Endothelial cell of umbilical vein (primary cell): ENCODE measurements around the gene SORCS3. TPM values are rescaled to one million over a fixed set of nuclear protein-coding genes. Genes with fewer than 3 reads are reported as not detected.

Experiments
- BruUV-seq: library from RNA; stranded (reverse); fragments of 400-500 nt; replicated peaks from 2 replicates; lab custom pipeline; 2021; lab: Mats Ljungman, UMichigan
- CTCF ChIA-PET: fragments of 300-600, 350-600 bp; sonication (Branson Sonifier 250); formaldehyde crosslinking; loops from one replicate; lab custom pipeline; 2021; ENCODE audit warnings: antibody characterized with exemption, inconsistent platforms; lab: Charles Lee
- POLR2A ChIA-PET: fragments of 300-600, 350-600 bp; sonication (Branson Sonifier 250); formaldehyde crosslinking; loops from one replicate; lab custom pipeline; 2021; ENCODE audit warnings: antibody characterized with exemption, inconsistent platforms; lab: Charles Lee
- DNase-seq: peaks from one replicate; pipeline ENCODE4 v3.0.0-alpha.2; 2011; ENCODE audit warnings: low read depth, low spot score
- FAIRE-seq: peaks from 2 replicates; lab custom pipeline; 2011; peaks lifted over from hg19 to GRCh38; lab: Jason Lieb, UNC
- H2AFZ ChIP-seq: 2 replicates; pipeline ENCODE4 v1.6.0; 2012; ENCODE audit warnings: low read depth, low read length, control low read depth, inconsistent platforms
- H3K27ac ChIP-seq: 2 replicates; pipeline ENCODE4 v1.5.1; 2011; ENCODE audit warnings: low read depth, mild to moderate bottlenecking, control low read depth, low read length, moderate library complexity; ENCODE audit not compliant: insufficient read depth
- H3K27me3 ChIP-seq, 2 experiments: 2 replicates each; pipeline versions ENCODE4 v1.6.0 to v1.6.1; 2011; ENCODE audit warnings: low read length in 2 of 2, mixed read lengths in 1 of 2; ENCODE audit not compliant: control insufficient read depth in 2 of 2, insufficient read depth in 2 of 2
- H3K36me3 ChIP-seq, 2 experiments: 2 replicates in 1 of 2; 3 replicates in 1 of 2; pipeline ENCODE4 v1.5.1; 2011; ENCODE audit warnings: low read length in 2 of 2, mild to moderate bottlenecking in 1 of 2, moderate library complexity in 1 of 2; ENCODE audit not compliant: control insufficient read depth in 2 of 2, insufficient read depth in 2 of 2; ENCODE audit errors: extremely low read depth in 1 of 2
- H3K4me1 ChIP-seq: 3 replicates; pipeline ENCODE4 v1.5.1; 2011; ENCODE audit warnings: mild to moderate bottlenecking, low read length; ENCODE audit not compliant: control insufficient read depth, insufficient read depth; ENCODE audit errors: extremely low read depth
- H3K4me2 ChIP-seq: 2 replicates; pipeline ENCODE4 v1.6.1; 2011; ENCODE audit warnings: low read length, control low read depth, mixed read lengths; ENCODE audit not compliant: insufficient read depth
- H3K4me3 ChIP-seq, 3 experiments: fragments of 200-600 bp in 1 of 3; sonication (generic), shearing (Covaris generic) in 1 of 3; replicated peaks in 1 of 3; 2 replicates each; pipeline ENCODE4 v1.5.1; 2011 to 2016; ENCODE audit warnings: control low read depth in 3 of 3, low read length in 3 of 3, mild to moderate bottlenecking in 2 of 3, inconsistent platforms in 1 of 3, low read depth in 1 of 3, moderate library complexity in 1 of 3; ENCODE audit not compliant: insufficient read depth in 1 of 3
- H3K79me2 ChIP-seq: 2 replicates; pipeline ENCODE4 v1.6.0; 2012; ENCODE audit warnings: low read length, inconsistent platforms; ENCODE audit not compliant: control insufficient read depth, insufficient read depth
- H3K9ac ChIP-seq: replicated peaks from 2 replicates; pipeline ENCODE3; 2011; ENCODE audit warnings: low read length, control low read depth; ENCODE audit not compliant: insufficient read depth; ENCODE audit errors: extremely low read depth
- H3K9me1 ChIP-seq: replicated peaks from 3 replicates; pipeline ENCODE4 v1.6.0; 2011; ENCODE audit warnings: mild to moderate bottlenecking, low read length; ENCODE audit not compliant: control insufficient read depth, insufficient read depth; ENCODE audit errors: extremely low read depth
- H3K9me3 ChIP-seq: replicated peaks from 2 replicates; pipeline ENCODE4 v1.5.1; 2012; ENCODE audit warnings: low read length, inconsistent platforms; ENCODE audit not compliant: control insufficient read depth, insufficient read depth
- H4K20me1 ChIP-seq: replicated peaks from 2 replicates; pipeline ENCODE3; 2011; ENCODE audit warnings: mild to moderate bottlenecking, low read length; ENCODE audit not compliant: control insufficient read depth, insufficient read depth; ENCODE audit errors: extremely low read depth
- EZH2 ChIP-seq: IDR thresholded peaks from 2 replicates; pipeline ENCODE4 v1.6.1; 2012; ENCODE audit warnings: borderline replicate concordance, low read depth, mild to moderate bottlenecking, moderate library complexity, low read length, inconsistent platforms; ENCODE audit not compliant: severe bottlenecking
- FOS ChIP-seq: IDR thresholded peaks from 2 replicates; pipeline ENCODE4 v1.6.1; 2011; ENCODE audit warnings: mild to moderate bottlenecking, low read length, moderate library complexity, borderline replicate concordance; ENCODE audit not compliant: insufficient read depth
- GATA2 ChIP-seq: IDR thresholded peaks from 2 replicates; pipeline ENCODE4 v1.7.0; 2011; ENCODE audit warnings: low read depth, mild to moderate bottlenecking, moderate library complexity, mixed read lengths, low read length; ENCODE audit not compliant: insufficient read length, insufficient read depth
- JUN ChIP-seq: IDR thresholded peaks from 2 replicates; pipeline ENCODE4 v1.6.1; 2011; ENCODE audit warnings: borderline replicate concordance, low read depth; ENCODE audit not compliant: insufficient read length, insufficient read depth
- MYC ChIP-seq: IDR thresholded peaks from one replicate; pipeline ENCODE4 v1.6.1; 2011; ENCODE audit warnings: mild to moderate bottlenecking, low read depth, low read length
- POLR2A ChIP-seq: IDR thresholded peaks from 2 replicates; pipeline ENCODE4 v1.6.1; 2012; ENCODE audit warnings: low read depth, mild to moderate bottlenecking, control low read depth, low read length
- POLR2AphosphoS5 ChIP-seq: IDR thresholded peaks from 2 replicates; pipeline ENCODE4 v1.6.1; 2012; ENCODE audit warnings: low read depth, mild to moderate bottlenecking, control low read depth, low read length, moderate library complexity; ENCODE audit not compliant: insufficient read depth
- dilution Hi-C: fragments of 300-500 bp; cut with MboI; formaldehyde crosslinking; loops from one replicate; pipeline ENCODE4 v1.15.0; 2019; ENCODE audit warnings: low sequenced_read_pairs; ENCODE audit not compliant: extremely low pct_ligation_motif_present
- intact Hi-C: fragments of 100-400 bp; cut with micrococcal nuclease; formaldehyde crosslinking; loops from one replicate; pipeline ENCODE4 v1.10.0; 2022
- polyA plus RNA-seq, 4 experiments: library from polyadenylated mRNA; depleted of rRNA in 3 of 4; stranded (reverse) in 3 of 4; unstranded in 1 of 4; fragments of >200 nt; gene quantifications; 2 replicates each; pipeline versions ENCODE4 v1.2.1 to v1.2.3, GENCODE V29; 2011 to 2012; ENCODE audit warnings: missing spikeins in 1 of 4
- total RNA-seq: library from RNA; stranded (reverse); gene quantifications from 2 replicates; pipeline ENCODE4 v1.2.3, GENCODE V29; 2021
- TF ChIP-seq, protein P1 (sequence below): IDR thresholded peaks from 2 replicates; pipeline ENCODE4 v1.6.1; 2011; ENCODE audit not compliant: insufficient read depth, insufficient read length
- TF ChIP-seq, protein P2 (sequence below), 2 donors: IDR thresholded peaks; 1 replicate in 1 of 2; 2 replicates in 1 of 2; pipeline ENCODE4 v1.5.1; 2011; ENCODE audit warnings: low read length in 2 of 2, mild to moderate bottlenecking in 2 of 2, moderate library complexity in 2 of 2, control low read depth in 1 of 2, inconsistent platforms in 1 of 2, low read depth in 1 of 2; ENCODE audit not compliant: insufficient read depth in 1 of 2; ENCODE audit errors: extremely low read depth in 1 of 2

Gene SORCS3
- total and polyA plus RNA-seq, 2 donors (not counting 3 experiments of a cell fraction or from before 2014, with no cell fraction given): not detected

DNA sequence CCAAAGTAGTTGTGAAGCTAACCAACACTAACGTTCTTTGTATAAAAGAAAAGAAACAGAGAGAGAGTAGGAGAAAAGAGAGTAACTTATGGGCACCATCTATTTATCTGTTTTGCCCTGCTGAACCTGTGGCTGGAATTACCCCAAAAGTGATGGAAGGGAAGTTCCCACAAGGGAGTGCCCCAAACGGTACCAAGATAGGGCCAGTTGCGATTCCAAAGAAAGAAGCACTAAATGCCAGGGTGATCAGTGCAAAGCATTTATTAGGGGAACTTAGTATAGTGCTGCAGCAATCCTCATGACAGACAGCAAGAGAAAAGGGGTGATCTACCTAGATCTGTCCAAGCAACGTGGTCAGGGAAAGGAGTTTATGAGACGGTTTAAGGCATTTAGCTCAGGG, 190.2 kb downstream of the SORCS3 start:
- H2AFZ ChIP-seq: no peak overlapping the region
- no peaks in the 10 kb centered on the region for H3K9me3 ChIP-seq
- H3K27me3 ChIP-seq: no peaks in the 10 kb centered on the region
- TF ChIP-seq MYC (no peak), EZH2 (no peak), POLR2AphosphoS5 (no peak), JUN (no peak)
- H3K4me1 ChIP-seq: no peaks in the 10 kb centered on the region
- no peaks in the 10 kb centered on the region for H3K79me2 ChIP-seq
- H4K20me1 ChIP-seq: no peaks in the 10 kb centered on the region
- H3K4me2 ChIP-seq: no peak overlapping the region
- ChIA-PET POLR2A (no interaction called here), CTCF (no interaction called here)
- no peak overlapping the region for H3K9ac ChIP-seq
- no peak for DNase-seq
- FAIRE-seq: no peak
- no peak overlapping the region for H3K27ac ChIP-seq
- H3K9me1 ChIP-seq: no peaks in the 10 kb centered on the region
- no peak overlapping the region for H3K4me3 ChIP-seq
- intact Hi-C loops (no loop called here), dilution Hi-C loops (no loop called here)
- H3K36me3 ChIP-seq: no peaks in the 10 kb centered on the region
- no TSS peak for BruUV-seq

DNA sequence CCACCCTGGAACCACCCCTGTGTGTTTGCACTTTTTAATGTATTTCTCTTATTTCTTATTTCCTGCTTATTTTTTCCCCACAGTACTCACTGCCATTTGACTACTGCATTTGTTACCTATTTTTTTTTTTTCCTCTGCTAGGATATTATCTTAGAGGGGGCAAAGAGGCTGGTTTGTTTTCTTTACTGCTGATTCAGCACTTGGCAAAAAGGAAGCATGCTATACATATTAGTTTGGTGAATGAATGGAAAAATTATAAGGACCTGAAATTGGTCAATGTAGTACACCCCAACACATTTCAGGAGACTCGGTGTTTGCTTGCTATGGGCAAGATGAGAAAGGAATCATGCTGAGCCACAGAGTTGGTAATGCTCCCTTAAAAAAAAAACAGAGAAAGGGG, 193.5 kb downstream of the SORCS3 start:
- H3K4me3 ChIP-seq: no peak overlapping the region
- FAIRE-seq (no peak), DNase-seq (no peak)
- H3K27ac ChIP-seq: no peak overlapping the region
- intact Hi-C loops (no loop called here), dilution Hi-C loops (no loop called here)
- H4K20me1 ChIP-seq: no peaks in the 10 kb centered on the region
- H2AFZ ChIP-seq: no peak overlapping the region
- H3K4me1 ChIP-seq: no peaks in the 10 kb centered on the region
- H3K4me2 ChIP-seq: no peak overlapping the region
- H3K9me3 ChIP-seq: no peaks in the 10 kb centered on the region
- no peaks in the 10 kb centered on the region for H3K27me3 ChIP-seq
- CTCF ChIA-PET: no interaction called here
- TF ChIP-seq FOS (no peak), MYC (no peak), POLR2A (no peak), EZH2 (no peak), POLR2AphosphoS5 (no peak), GATA2 (no peak), JUN (no peak)
- TF ChIP-seq, protein P1, sequence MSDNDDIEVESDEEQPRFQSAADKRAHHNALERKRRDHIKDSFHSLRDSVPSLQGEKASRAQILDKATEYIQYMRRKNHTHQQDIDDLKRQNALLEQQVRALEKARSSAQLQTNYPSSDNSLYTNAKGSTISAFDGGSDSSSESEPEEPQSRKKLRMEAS: no peak
- TF ChIP-seq, protein P2, sequence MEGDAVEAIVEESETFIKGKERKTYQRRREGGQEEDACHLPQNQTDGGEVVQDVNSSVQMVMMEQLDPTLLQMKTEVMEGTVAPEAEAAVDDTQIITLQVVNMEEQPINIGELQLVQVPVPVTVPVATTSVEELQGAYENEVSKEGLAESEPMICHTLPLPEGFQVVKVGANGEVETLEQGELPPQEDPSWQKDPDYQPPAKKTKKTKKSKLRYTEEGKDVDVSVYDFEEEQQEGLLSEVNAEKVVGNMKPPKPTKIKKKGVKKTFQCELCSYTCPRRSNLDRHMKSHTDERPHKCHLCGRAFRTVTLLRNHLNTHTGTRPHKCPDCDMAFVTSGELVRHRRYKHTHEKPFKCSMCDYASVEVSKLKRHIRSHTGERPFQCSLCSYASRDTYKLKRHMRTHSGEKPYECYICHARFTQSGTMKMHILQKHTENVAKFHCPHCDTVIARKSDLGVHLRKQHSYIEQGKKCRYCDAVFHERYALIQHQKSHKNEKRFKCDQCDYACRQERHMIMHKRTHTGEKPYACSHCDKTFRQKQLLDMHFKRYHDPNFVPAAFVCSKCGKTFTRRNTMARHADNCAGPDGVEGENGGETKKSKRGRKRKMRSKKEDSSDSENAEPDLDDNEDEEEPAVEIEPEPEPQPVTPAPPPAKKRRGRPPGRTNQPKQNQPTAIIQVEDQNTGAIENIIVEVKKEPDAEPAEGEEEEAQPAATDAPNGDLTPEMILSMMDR (IDR thresholded peaks at IDR 0.05; ENCODE audit: extremely low read depth in 1 of 2, insufficient read depth in 1 of 2, low read depth in 1 of 2, low read length in 2 of 2): no peak
- H3K79me2 ChIP-seq: no peaks in the 10 kb centered on the region
- POLR2A ChIA-PET: no interaction called here
- no peaks in the 10 kb centered on the region for H3K9me1 ChIP-seq
- H3K9ac ChIP-seq: no peak overlapping the region
- no TSS peak for BruUV-seq
- H3K36me3 ChIP-seq: no peaks in the 10 kb centered on the region
